ENCODE measurements around the gene FBXL19.

Gene FBXL19

GRCh38 chr16:30947541-30947858, 24.1 kb downstream of the FBXL19 start:
- no peak for DNase-seq (ENCODE audit: low spot score)

GRCh38 chr16:30947859-30948666, 24.7 kb downstream of the FBXL19 start:
- peak; percentile 95 for DNase-seq (ENCODE audit: low spot score)

- DNase-seq (ENCODE audit: low spot score): peak; percentile 61
Observed at GRCh38 chr16:30948667-30949649, 25.6 kb downstream of the FBXL19 start, which contains the start of gene ORAI3. TSS of gene ORAI3 (plus strand) at chr16:30949068. CDS start at chr16:30949290, 222 bp downstream.

- no peak for DNase-seq (ENCODE audit: low spot score)
Observed at GRCh38 chr16:30949650-30950515, 26.5 kb downstream of the FBXL19 start.

- no peak for DNase-seq (ENCODE audit: low spot score)
Observed at GRCh38 chr16:30950516-30951065, 27.2 kb downstream of the FBXL19 start.

DNA sequence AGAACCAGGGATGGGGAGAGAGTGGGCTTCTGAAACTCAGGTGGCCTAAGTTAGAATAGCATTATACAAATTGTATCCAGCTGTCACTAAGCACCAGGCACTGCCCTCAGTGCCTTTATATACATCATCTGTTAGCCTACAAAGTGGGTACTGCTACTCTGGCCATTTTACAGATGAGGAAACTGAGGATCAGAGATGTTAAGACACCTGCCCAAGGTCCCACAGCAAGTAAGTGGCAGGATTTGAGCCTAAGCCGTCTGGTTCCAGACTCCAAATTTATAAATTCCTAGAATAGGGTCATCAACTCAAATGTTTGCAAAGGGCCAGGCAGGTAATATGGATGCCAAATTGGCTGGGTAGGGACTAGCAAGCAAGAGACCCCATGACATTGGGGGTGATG, 27.8 kb downstream of the FBXL19 start:
- DNase-seq (ENCODE audit: low spot score): no peak

GRCh38 chr16:30951750-30952149, 28.4 kb downstream of the FBXL19 start:
- no peak for DNase-seq (ENCODE audit: low spot score)

GRCh38 chr16:30953111-30953510, 29.7 kb downstream of the FBXL19 start:
- DNase-seq (ENCODE audit: low spot score): no peak

DNA sequence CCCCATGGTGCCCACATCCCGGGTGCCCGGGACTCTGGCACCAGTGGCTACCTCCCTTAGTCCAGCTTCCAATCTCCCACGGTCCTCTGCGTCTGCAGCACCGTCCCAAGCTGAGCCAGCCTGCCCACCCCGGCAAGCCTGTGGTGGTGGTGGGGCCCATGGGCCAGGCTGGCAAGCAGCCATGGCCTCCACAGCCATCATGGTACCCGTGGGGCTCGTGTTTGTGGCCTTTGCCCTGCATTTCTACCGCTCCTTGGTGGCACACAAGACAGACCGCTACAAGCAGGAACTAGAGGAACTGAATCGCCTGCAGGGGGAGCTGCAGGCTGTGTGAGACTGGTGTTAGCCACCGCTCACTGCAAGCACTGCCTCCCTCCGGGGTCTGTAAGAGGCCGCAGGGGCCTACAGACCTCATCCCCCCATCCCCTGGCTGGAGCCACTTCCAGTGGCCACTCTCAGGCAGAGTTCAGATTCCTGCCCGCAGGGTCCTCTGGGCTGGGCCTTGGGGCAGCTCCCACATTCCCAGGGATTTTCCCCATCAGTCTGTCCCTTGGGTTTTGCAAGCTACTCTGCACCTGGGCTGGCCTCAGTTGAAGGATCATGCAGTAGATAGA, 30.2 kb downstream of the FBXL19 start:
- peak; percentile 82 for DNase-seq (ENCODE audit: low spot score)

DNA sequence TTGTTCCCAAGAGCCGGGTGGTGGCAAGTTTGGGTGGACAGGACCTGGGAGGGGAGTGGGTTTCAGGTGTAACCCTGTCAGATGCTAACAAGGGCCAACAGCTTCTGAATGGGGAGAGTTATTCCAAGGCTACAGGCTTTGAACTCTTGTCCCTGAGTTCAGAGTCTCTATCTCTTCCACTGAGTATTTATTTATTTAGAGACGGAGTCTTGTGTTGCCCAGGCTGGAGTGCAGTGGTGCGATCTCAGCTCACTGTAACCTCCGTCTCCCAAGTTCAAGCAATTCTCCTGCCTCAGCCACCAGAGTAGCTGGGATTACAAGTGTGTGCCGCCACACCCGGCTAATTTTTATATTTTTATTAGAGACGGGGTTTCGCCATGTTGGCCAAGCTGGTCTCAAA, 31.6 kb downstream of the FBXL19 start:
- DNase-seq (ENCODE audit: low spot score): no peak

- peak; percentile 60 for DNase-seq (ENCODE audit: low spot score)
Observed at GRCh38 chr16:30956601-30957455, 33.5 kb downstream of the FBXL19 start.

GRCh38 chr16:30957456-30958174, 34.2 kb downstream of the FBXL19 start, which contains the start of gene SETD1A:
TSS of gene SETD1A (plus strand) at chr16:30957754. CDS start at chr16:30958732, 978 bp downstream.
- peak; percentile 88 for DNase-seq (ENCODE audit: low spot score)

GRCh38 chr16:30958175-30959079, 35.1 kb downstream of the FBXL19 start:
- DNase-seq (ENCODE audit: low spot score): no peak

DNA sequence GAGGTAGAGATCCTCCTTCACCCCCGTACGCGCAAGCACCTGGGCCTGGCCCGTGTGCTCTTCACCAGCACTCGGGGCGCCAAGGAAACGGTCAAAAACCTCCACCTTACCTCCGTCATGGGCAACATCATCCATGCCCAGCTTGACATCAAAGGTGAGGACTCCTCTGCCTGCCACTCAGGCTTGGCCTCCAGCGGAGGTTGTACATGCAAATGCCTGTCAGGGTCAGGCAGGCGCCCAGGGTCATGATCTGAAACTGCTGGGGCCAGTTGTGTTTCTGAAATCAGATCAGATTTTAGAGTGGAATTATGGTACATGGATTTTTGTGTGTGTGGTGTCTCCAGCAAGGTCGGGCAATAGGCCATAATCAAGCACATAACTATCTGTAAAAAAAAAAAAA, 38.0 kb downstream of the FBXL19 start:
- no peak for DNase-seq (ENCODE audit: low spot score)

- DNase-seq (ENCODE audit: low spot score): no peak
Observed at GRCh38 chr16:30963925-30964511, 40.6 kb downstream of the FBXL19 start.

GRCh38 chr16:30964574-30965226, 41.3 kb downstream of the FBXL19 start:
- no peak for DNase-seq (ENCODE audit: low spot score)

DNA sequence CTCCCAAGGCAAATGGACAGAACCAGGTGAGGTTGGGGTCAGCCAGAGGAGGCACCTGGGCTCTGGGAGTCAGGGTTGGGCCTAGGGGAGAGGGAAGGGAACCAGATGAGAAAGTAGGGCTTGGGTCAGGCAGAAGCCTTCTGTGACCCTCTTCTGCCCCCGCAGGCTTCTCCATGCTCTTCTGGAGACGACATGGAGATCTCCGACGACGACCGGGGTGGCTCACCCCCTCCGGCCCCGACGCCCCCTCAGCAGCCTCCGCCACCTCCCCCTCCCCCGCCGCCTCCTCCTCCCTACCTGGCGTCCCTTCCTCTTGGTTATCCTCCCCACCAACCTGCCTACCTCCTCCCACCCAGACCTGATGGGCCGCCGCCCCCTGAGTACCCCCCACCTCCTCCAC, 42.1 kb downstream of the FBXL19 start:
- no peak for DNase-seq (ENCODE audit: low spot score)
